GM19351 (cell line): ENCODE results near the gene CIDEA.
"Not testable (repeated sequence)": the region's sequence is repeated elsewhere in the genome, so short reads cannot be mapped to it uniquely, and the experiment has no call there.

ENCODE experiments used
- ATAC-seq: cut with Tn5 transposase; IDR thresholded peaks from one replicate; pipeline ENCODE4 v1.9.1; 2021; ENCODE audit warnings: mild to moderate bottlenecking, moderate library complexity; ENCODE audit not compliant: unreplicated experiment

CIDEA gene

GRCh38 chr18:12254136-12254819 lies at the start of gene CIDEA:
CIDEA (plus strand) TSS chr18:12254361; CDS start chr18:12254384, 23 bp downstream.
- ATAC-seq = no peak

- not testable (repeated sequence) for ATAC-seq
These were observed 45.6 kb upstream of the CIDEA start for GRCh38 chr18:12208296-12209153.

- not testable (repeated sequence) for ATAC-seq
These were observed 41.9 kb upstream of the CIDEA start for GRCh38 chr18:12212308-12212707.

- not testable (repeated sequence) for ATAC-seq
These were observed 39.7 kb upstream of the CIDEA start for GRCh38 chr18:12214296-12215005.

DNA sequence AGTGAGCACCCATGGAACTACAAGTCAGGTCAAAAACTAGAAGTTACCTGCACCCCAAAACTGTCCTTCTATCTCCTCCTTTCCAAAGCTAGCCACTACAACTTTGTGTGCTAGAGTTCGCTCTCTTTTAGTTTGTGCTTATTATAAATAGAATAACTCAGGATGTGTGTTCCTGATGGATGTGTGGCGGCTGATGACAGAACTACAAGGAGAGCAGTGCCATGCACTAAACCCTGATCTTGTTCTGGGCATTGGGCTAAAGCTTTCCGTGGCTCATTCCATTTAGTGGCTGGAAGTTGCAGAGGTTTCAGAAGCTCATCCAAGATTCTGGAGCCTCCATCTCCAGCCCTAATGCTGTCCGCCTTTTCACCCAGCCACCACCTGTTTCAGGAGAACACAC lies 37.7 kb upstream of the CIDEA start:
- not testable (repeated sequence) for ATAC-seq

GRCh38 chr18:12218603-12219002 lies 35.6 kb upstream of the CIDEA start:
- ATAC-seq = not testable (repeated sequence)

- ATAC-seq = not testable (repeated sequence)
These were observed 32.1 kb upstream of the CIDEA start for GRCh38 chr18:12222041-12222440.

- not testable (repeated sequence) for ATAC-seq
These were observed 30.8 kb upstream of the CIDEA start for GRCh38 chr18:12223326-12223725.

- ATAC-seq = not testable (repeated sequence)
These were observed 27.4 kb upstream of the CIDEA start for GRCh38 chr18:12226807-12227206.

DNA sequence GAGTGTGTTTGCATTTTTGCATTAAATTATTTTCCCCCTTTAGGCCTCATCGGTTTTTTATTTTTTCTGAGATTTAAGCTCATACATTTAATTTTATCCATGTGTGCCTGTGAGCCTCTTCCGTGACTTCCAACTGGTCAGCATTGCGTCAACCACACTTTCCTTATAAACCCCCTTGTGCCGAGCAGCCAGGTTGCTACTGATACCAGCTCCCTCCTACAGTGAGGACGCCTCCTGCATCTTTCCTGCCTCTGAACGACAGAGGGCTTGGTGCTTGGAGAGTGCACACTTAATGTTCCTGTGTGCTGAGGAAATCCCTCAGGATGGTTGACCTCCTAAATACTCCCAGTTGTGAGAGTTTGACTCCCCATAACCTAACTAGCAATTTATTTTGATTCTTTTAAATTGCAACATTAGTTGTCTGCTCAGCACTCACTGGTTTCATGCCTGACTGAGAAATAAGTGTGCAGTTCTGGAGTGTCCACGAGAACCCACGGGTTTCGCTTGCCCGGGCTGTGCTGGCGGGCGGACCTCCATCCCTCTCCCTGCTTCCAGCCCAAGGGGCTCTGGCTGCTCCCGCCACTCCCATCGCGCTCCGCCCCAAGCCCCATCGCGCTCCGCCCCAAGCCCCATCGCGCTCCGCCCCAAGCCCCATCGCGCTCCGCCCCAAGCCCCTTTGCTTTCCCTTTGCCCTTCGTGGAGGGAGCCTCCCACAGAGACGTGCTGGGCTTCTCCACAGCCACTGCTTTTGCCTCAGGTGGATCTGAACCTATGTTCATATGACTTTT lies 26.6 kb upstream of the CIDEA start:
- not testable (repeated sequence) for ATAC-seq

- not testable (repeated sequence) for ATAC-seq
These were observed 25.9 kb upstream of the CIDEA start for GRCh38 chr18:12228308-12228707.

DNA sequence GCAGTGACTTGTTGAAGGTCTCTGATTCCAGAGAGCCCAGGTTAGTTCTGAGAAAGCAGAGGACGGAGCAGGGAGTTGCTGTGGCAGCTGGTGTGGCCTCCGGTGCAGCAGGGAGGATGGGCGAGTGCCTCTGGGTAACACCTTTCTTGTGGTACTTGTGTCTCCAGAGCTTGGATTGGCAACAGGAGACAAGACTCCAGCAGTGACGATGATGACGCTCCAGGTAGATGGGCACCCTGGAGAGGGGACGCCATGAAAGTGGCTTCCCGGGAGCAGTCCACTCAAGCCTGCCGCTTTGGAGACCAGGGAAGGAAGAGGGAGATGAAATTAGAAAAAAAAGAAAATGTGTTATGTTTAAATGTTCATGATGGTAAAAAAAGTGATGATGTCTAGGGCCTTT lies 23.6 kb upstream of the CIDEA start:
- ATAC-seq = not testable (repeated sequence)

- no peak for ATAC-seq
These were observed 22.9 kb upstream of the CIDEA start for GRCh38 chr18:12231040-12231882.

DNA sequence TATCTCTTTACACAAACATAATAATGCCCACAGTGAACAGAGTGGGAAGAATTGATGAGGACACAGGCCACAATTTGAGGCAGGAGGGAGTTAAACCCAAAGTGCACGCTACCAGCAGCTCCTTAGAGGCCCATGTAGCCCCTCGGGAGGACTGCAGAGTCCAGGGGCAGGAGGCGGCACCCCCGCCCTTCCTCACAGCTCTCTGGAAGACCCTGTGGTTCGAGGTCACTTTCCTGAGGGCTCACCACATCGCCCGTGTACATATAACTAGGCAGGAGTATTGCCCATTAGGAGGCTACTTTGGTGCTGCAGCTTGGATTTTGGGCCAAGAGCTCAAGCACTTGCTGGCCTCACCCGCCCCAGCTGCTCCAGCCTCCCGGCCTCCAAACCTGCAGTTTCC lies 22.2 kb upstream of the CIDEA start:
- no peak for ATAC-seq

- ATAC-seq = no peak
These were observed 20.8 kb upstream of the CIDEA start for GRCh38 chr18:12233378-12233777.

DNA sequence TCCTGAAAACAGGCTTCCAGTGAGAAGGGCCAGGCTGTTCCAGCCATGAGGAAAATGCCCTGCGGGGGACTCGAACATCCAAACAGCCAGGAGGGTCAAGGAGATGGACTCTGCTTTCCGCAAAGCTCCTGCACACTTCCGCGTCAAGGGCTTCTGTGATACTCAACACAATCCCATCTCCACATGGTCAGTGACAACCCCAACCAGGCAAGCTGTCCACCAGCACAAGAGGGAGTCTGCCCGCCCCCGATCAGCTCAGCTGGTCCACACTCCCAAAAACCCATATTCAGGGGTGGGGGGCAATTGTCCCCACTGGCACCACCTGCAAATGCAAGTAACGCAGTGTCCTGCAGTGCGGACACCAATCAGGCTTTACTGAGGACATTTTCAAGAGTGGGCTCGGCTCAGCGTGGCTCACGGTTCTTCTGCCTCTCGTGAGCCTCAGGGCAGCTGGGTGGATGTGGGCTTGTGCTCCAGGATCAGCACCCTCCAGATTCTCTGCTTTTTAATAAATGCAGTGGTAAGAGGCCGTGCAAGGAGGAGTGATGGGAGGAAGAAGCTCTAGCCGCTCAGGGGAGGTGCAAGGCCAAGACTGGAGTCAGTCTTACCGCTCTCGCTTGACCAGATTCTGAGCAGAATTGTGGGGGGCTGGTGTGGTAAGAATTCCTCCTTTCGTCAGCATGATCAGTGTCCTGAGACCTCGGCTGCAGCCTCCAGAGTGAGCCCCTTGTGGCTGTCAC lies 19.5 kb upstream of the CIDEA start:
- ATAC-seq = no peak

- no peak for ATAC-seq
These were observed 18.0 kb upstream of the CIDEA start for GRCh38 chr18:12236141-12236540.

DNA sequence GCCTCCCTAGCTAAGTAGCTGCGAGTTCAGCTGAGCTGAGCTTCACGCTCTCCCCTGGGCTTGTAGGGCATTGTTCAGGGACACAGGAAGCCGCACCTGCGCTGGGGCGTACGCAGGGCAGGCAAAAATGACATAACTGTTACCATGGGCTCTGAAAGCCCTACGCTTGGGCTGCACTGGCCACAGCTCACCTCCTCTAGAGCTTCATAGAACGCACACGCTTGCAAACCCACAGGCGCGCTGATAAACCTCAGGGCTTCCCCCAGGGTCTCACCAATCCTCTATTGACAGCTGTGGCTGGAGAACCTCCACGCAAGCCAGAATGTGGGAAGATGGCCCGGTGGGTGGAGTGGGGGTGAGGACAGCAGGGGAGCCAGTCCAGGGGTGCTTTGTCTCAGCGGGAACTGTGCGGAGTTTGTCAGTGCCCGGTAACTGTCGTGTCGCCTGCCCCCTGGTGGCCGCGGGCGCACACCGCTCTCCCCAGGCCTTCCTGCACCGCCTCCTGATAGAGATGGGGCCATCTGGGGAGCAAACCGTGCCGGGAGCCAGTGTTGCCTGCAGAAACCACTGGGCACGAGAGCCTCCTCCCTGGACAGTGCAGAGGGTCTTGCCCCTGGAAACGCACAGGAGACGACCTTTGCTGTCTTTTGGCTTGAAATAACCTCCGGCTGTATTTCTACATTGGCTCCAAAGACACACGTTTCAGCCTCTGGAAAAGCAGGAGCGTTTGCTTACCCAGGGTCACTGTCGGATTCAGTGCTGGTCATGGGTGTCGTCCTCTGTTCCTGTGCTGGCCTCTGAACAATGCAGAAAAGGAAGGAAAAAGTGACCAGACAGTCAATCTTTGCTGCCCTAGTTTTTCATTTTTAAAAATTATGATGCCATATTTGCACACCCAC lies 17.0 kb upstream of the CIDEA start:
- peak; percentile 86 for ATAC-seq
